GM12878 (cell line): Measurements from ENCODE around the gene PKMYT1. TPM values are rescaled to one million over a fixed set of nuclear protein-coding genes. Genes with fewer than 3 reads are reported as not detected.

Experiments used
- ATAC-seq: fragments of 200-7000 bp; cut with Tn5 transposase; 3 replicates; pipeline ENCODE4 v1.9.1; 2020; ENCODE audit warnings: mild to moderate bottlenecking, moderate library complexity
- BruUV-seq: library from RNA; stranded (reverse); fragments of 400-500 nt; replicated peaks from 2 replicates; lab custom pipeline; 2021; lab: Mats Ljungman, UMichigan
- CTCF ChIA-PET: fragments of 300-600 bp; sonication (Branson Sonifier 250); formaldehyde crosslinking; extraction: SDS; loops from one replicate; lab custom pipeline; 2021; ENCODE audit warnings: inconsistent platforms; lab: Yijun Ruan, JAX
- POLR2A ChIA-PET: fragments of 350-600 bp; formaldehyde crosslinking; extraction: SDS; loops from one replicate; lab custom pipeline; 2021; ENCODE audit warnings: inconsistent platforms; lab: Charles Lee
- RAD21 ChIA-PET: fragments of 300-600 bp; sonication (Branson Sonifier 250); formaldehyde crosslinking; loops from one replicate; lab custom pipeline; 2023; ENCODE audit warnings: antibody characterized with exemption; ENCODE audit not compliant: unreplicated experiment; lab: Charles Lee
- SMC1A ChIA-PET: fragments of 300-600 bp; sonication (Branson Sonifier 250); formaldehyde crosslinking; loops from one replicate; lab custom pipeline; 2023; ENCODE audit not compliant: unreplicated experiment, uncharacterized antibody; lab: Charles Lee
- DNase-seq: peaks from one replicate; pipeline ENCODE4 v3.0.0-alpha.2; 2011; ENCODE audit warnings: low read depth, low spot score
- FAIRE-seq: peaks from 3 replicates; lab custom pipeline; 2011; peaks lifted over from hg19 to GRCh38; lab: Jason Lieb, UNC
- H2AFZ ChIP-seq: 2 replicates; pipeline ENCODE4 v1.6.0; 2011; ENCODE audit warnings: low read depth, low read length, control low read depth; ENCODE audit not compliant: control insufficient read depth
- H3K27ac ChIP-seq: 2 replicates; pipeline ENCODE4 v1.5.1; 2011; ENCODE audit warnings: control low read depth; ENCODE audit not compliant: control insufficient read depth, insufficient read depth
- H3K27me3 ChIP-seq, 2 experiments: replicated peaks in 1 of 2; 2 replicates each; pipeline versions ENCODE4 v1.6.0 to v1.6.1; 2011; ENCODE audit warnings: low read length in 1 of 2; ENCODE audit not compliant: control insufficient read depth in 2 of 2, insufficient read depth in 2 of 2
- H3K36me3 ChIP-seq, 2 experiments: 2 replicates each; pipeline ENCODE4 v1.5.1; 2011; ENCODE audit warnings: low read length in 1 of 2; ENCODE audit not compliant: control insufficient read depth in 2 of 2, insufficient read depth in 2 of 2
- H3K4me1 ChIP-seq: 2 replicates; pipeline ENCODE4 v1.6.1; 2011; ENCODE audit warnings: mild to moderate bottlenecking, low read length, moderate library complexity, mixed read lengths; ENCODE audit not compliant: control insufficient read depth, insufficient read depth
- H3K4me2 ChIP-seq: 2 replicates; pipeline ENCODE4 v1.6.0; 2011; ENCODE audit warnings: control low read depth; ENCODE audit not compliant: control insufficient read depth, insufficient read depth
- H3K4me3 ChIP-seq: fragments of 200-600 bp; sonication (generic); 2 replicates; pipeline ENCODE4 v1.5.1; 2016
- H3K79me2 ChIP-seq: 2 replicates; pipeline ENCODE4 v1.6.0; 2011; ENCODE audit warnings: low read length; ENCODE audit not compliant: control insufficient read depth, insufficient read depth
- H3K9ac ChIP-seq: 2 replicates; pipeline ENCODE4 v1.8.0; 2011; ENCODE audit warnings: low read length, control low read depth, mixed read lengths; ENCODE audit not compliant: control insufficient read depth, insufficient read depth
- H3K9me3 ChIP-seq: replicated peaks from 3 replicates; pipeline ENCODE4 v1.5.1; 2011; ENCODE audit warnings: mild to moderate bottlenecking, low read length; ENCODE audit not compliant: control insufficient read depth, insufficient read depth
- H4K20me1 ChIP-seq: 2 replicates; pipeline ENCODE4 v1.6.0; 2011; ENCODE audit not compliant: control insufficient read depth, insufficient read depth
- CREM ChIP-seq: IDR thresholded peaks from 2 replicates; pipeline ENCODE4 v1.6.1; 2014; ENCODE audit warnings: antibody characterized with exemption, low read depth
- CTCF ChIP-seq, 3 experiments: IDR thresholded peaks in 2 of 3; conservative IDR thresholded peaks in 1 of 3; 2 replicates each; pipeline ENCODE4 v1.5.1; 2011; ENCODE audit warnings: low read depth in 3 of 3, low read length in 3 of 3, mild to moderate bottlenecking in 3 of 3, control low read depth in 2 of 3, moderate library complexity in 2 of 3, inconsistent platforms in 1 of 3, mixed read lengths in 1 of 3; ENCODE audit not compliant: control insufficient read depth in 2 of 3, insufficient read depth in 1 of 3; ENCODE audit errors: extremely low read depth in 1 of 3
- EED ChIP-seq: sonication (generic); IDR thresholded peaks from 2 replicates; pipeline ENCODE4 v1.6.1; 2016; ENCODE audit warnings: antibody characterized with exemption, low read depth
- ESRRA ChIP-seq: IDR thresholded peaks from 2 replicates; pipeline ENCODE4 v1.6.1; 2012; ENCODE audit warnings: mild to moderate bottlenecking, low read length, improper control_type of control experiment
- HSF1 ChIP-seq: fragments of 150-350 bp; IDR thresholded peaks from 2 replicates; pipeline ENCODE4 v1.6.1; 2014; ENCODE audit warnings: mild to moderate bottlenecking, low read depth, low read length
- IKZF1 ChIP-seq: fragments of 450-650 bp; conservative IDR thresholded peaks from 2 replicates; pipeline ENCODE4 v1.6.1; 2017; ENCODE audit warnings: antibody characterized with exemption, mild to moderate bottlenecking
- MEF2B ChIP-seq: fragments of 450-650 bp; IDR thresholded peaks from 2 replicates; pipeline ENCODE4 v1.6.1; 2018; ENCODE audit warnings: mild to moderate bottlenecking, moderate library complexity; ENCODE audit not compliant: partially characterized antibody, poor library complexity, severe bottlenecking
- MTA3 ChIP-seq: IDR thresholded peaks from 2 replicates; pipeline ENCODE4 v1.6.1; 2012; ENCODE audit warnings: low read length, inconsistent platforms, borderline replicate concordance
- RCOR1 ChIP-seq: conservative IDR thresholded peaks from 2 replicates; pipeline ENCODE4 v1.6.1; 2012; ENCODE audit warnings: low read depth, low read length, improper control_type of control experiment
- SREBF2 ChIP-seq: IDR thresholded peaks from 2 replicates; pipeline ENCODE4 v1.6.1; 2012; ENCODE audit warnings: mild to moderate bottlenecking, low read length
- ZBED1 ChIP-seq: IDR thresholded peaks from 2 replicates; pipeline ENCODE4 v1.6.1; 2016; ENCODE audit warnings: borderline replicate concordance
- WGBS: methylation state at CpG from one replicate; pipeline ENCODE4 v1.1.6; 2016; ENCODE audit warnings: low lambda C conversion rate; ENCODE audit not compliant: insufficient replicate concordance, insufficient coverage; ENCODE audit errors: missing lambda C conversion rate; 5-methylcytosine and 5-hydroxymethylcytosine counted together
- in situ Hi-C: fragments of 300-500 bp; cut with MboI; formaldehyde crosslinking; loops from 9 replicates; pipeline ENCODE4 v1.14.3; 2018; ENCODE audit warnings: mixed read lengths
- intact Hi-C: fragments of 100-400 bp; cut with micrococcal nuclease; formaldehyde crosslinking; loops from one replicate; pipeline ENCODE4 v1.14.2; 2022; ENCODE audit not compliant: unreplicated experiment
- polyA plus RNA-seq, 11 experiments: library from polyadenylated mRNA; depleted of rRNA in 4 of 11; unstranded in 6 of 11; stranded (reverse) in 5 of 11; fragments of >200 nt; fragmentation: Nextera tagmentation in 4 of 11; fragmentation: Illumina TruSeq in 1 of 11; extraction: Ambion mirVana in 4 of 11; extraction: Trizol in 1 of 11; gene quantifications; 1 replicate in 1 of 11; 2 replicates in 10 of 11; pipeline versions ENCODE4 v1.2.1 to v1.2.3, GENCODE V29; 2011 to 2016; ENCODE audit warnings: inconsistent platforms in 2 of 11, missing spikeins in 2 of 11, low read depth in 1 of 11
- total RNA-seq, 4 experiments: library from RNA; depleted of rRNA in 3 of 4; stranded (reverse); fragments of >200 nt in 3 of 4; fragmentation: Illumina TruSeq in 1 of 4; extraction: Trizol in 1 of 4; gene quantifications; 2 replicates each; pipeline versions ENCODE4 v1.2.1 to v1.2.3, GENCODE V29; 2013 to 2021

Gene PKMYT1
- total and polyA plus RNA-seq, 10 of the 15 experiments (the other 5 are each of a cell fraction or from before 2014, with no cell fraction given) = 4.6 to 101 (median 29.9) TPM

- intact Hi-C loops = no loop called here
- Histone ChIP-seq H4K20me1 (no peaks in the 10 kb centered on the region), H3K9me3 (no peaks in the 10 kb centered on the region), H3K9ac (no peak within 1 kb of the TSS), H3K79me2 (no peaks in the 10 kb centered on the region), H3K36me3 (no peaks in the 10 kb centered on the region; a peak in 1 of 4 replicates), H3K4me2 (peak within 1 kb of the TSS; percentile 33; the same call in 1 of the 2 replicates), H3K27me3 (no peaks in the 10 kb centered on the region; a peak in 2 of 4 replicates), H3K27ac (no peak within 1 kb of the TSS), H3K4me1 (peaks cover 23% of the 10 kb centered on the region), H3K4me3 (no peak within 1 kb of the TSS), H2AFZ (no peak within 1 kb of the TSS)
- no TSS peak for BruUV-seq
- SMC1A ChIA-PET = no interaction called here
- RAD21 ChIA-PET = no interaction called here
- FAIRE-seq (no peak), ATAC-seq (no peak), DNase-seq (no peak)
- POLR2A ChIA-PET = no interaction called here
- 6% methylated on average over 40 of the region's 52 CpGs for WGBS
- TF ChIP-seq MEF2B (peak; percentile 40), SREBF2 (no peak), CTCF (IDR thresholded peaks at IDR 0.05 in 2 of 3, conservative IDR thresholded peaks at IDR 0.05 in 1 of 3; ENCODE audit: control insufficient read depth in 2 of 3, extremely low read depth in 1 of 3, insufficient read depth in 1 of 3, low read depth in 3 of 3, low read length in 3 of 3) (peak in 2 of 3 experiments; percentile 24 to 26; a peak in 3 of 6 replicates), HSF1 (no peak), IKZF1 (no peak), ESRRA (no peak), EED (no peak), RCOR1 (no peak), ZBED1 (no peak), CREM (0 out of 2 replicates have a peak, but pooled peaks have one; percentile 23), MTA3 (no peak)
- in situ Hi-C loops = no loop called here
- CTCF ChIA-PET = interaction anchor here (1.2 to 18.2 kb wide), 2 partner anchors 13 to 14 kb away, joined by 3 to 421 read pairs; no protein-coding TSS in a partner anchor
Observed at GRCh38 chr16:3017794-3018506, 37.7 kb upstream of the PKMYT1 start, which contains the start of gene CLDN6. CLDN6 (minus strand) TSS chr16:3018183; CDS start chr16:3016021, 2,162 bp downstream.
